ENCODE data around the gene MAP4K3.

DNA sequence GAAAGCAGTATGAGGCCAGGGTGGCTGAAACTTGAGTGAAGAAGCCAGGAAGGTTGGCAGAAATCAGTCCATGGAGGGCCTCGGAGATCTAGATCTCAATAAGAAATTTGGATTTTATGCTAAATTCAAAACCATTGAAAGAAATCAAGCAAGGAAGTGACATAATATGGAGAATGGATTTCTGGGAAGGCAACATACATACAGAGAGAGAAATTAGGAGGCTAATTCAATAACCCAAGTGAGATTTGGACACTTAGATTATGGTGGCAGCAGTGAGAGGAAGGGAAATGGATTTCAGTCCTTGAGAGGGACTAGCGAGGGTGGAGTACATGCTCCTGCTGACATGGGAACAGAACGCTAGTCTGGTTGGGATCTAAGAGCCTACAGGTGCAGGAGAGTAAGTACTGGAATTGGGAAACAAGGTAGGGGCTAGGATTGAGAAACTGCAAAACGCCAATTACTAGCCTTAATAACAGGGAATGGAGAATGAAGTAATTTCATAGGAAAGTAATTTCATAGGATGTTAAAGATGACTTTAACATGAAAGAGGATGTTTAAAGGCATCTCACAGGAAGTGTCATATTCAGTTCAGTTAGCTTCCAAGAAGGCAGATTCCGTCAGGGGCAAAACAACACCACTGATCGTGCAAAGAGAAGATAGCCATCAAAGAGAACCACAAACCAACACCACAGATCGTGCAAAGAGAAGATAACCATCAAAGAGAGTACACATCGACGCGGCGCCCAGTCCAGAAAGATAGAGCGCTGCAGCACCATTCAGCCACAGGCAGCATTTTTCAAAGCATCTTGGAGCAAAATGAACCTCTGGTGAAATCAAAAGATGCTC is 220.5 kb downstream of the MAP4K3 start:
- TF ChIP-seq, protein P1, sequence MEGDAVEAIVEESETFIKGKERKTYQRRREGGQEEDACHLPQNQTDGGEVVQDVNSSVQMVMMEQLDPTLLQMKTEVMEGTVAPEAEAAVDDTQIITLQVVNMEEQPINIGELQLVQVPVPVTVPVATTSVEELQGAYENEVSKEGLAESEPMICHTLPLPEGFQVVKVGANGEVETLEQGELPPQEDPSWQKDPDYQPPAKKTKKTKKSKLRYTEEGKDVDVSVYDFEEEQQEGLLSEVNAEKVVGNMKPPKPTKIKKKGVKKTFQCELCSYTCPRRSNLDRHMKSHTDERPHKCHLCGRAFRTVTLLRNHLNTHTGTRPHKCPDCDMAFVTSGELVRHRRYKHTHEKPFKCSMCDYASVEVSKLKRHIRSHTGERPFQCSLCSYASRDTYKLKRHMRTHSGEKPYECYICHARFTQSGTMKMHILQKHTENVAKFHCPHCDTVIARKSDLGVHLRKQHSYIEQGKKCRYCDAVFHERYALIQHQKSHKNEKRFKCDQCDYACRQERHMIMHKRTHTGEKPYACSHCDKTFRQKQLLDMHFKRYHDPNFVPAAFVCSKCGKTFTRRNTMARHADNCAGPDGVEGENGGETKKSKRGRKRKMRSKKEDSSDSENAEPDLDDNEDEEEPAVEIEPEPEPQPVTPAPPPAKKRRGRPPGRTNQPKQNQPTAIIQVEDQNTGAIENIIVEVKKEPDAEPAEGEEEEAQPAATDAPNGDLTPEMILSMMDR (IDR thresholded peaks at IDR 0.05 in 4 of 5, conservative IDR thresholded peaks at IDR 0.05 in 1 of 5) = no peak
- TF ChIP-seq POLR2A (IDR thresholded peaks at IDR 0.05) = no peak
